Liver (tissue), 3 donors: ENCODE measurements around the gene HOXA5.

Experiments used
- CTCF ChIP-seq: fragments of 150-350 bp; IDR thresholded peaks from 2 replicates; pipeline ENCODE4 v1.5.1; 2017; ENCODE audit warnings: improper control_type of control experiment, low read depth, low read length; ENCODE audit not compliant: missing input control
- JUND ChIP-seq, 2 donors: IDR thresholded peaks; 2 replicates each; pipeline ENCODE4 v1.6.1; 2016; ENCODE audit warnings: antibody characterized with exemption in 2 of 2
- RXRA ChIP-seq, 2 donors: IDR thresholded peaks; 2 replicates each; pipeline ENCODE4 v1.6.1; 2017 to 2018; ENCODE audit warnings: antibody characterized with exemption in 2 of 2, mild to moderate bottlenecking in 1 of 2
- TAF1 ChIP-seq: conservative IDR thresholded peaks from 2 replicates; pipeline ENCODE4 v1.6.1; 2016; ENCODE audit warnings: antibody characterized with exemption, mild to moderate bottlenecking
- TF ChIP-seq, protein P1 (sequence below): IDR thresholded peaks from 2 replicates; pipeline ENCODE4 v1.6.1; 2016; ENCODE audit warnings: antibody characterized with exemption, mild to moderate bottlenecking
- donor health status: healthy.
- donor health status: healthy.

GRCh38 chr7:27095050-27095896, 48.2 kb downstream of the HOXA5 start:
- TF ChIP-seq TAF1 (no peak), CTCF (no peak), JUND (IDR thresholded peaks at IDR 0.05) (no peak), RXRA (IDR thresholded peaks at IDR 0.05) (no peak)
- TF ChIP-seq, protein P1, sequence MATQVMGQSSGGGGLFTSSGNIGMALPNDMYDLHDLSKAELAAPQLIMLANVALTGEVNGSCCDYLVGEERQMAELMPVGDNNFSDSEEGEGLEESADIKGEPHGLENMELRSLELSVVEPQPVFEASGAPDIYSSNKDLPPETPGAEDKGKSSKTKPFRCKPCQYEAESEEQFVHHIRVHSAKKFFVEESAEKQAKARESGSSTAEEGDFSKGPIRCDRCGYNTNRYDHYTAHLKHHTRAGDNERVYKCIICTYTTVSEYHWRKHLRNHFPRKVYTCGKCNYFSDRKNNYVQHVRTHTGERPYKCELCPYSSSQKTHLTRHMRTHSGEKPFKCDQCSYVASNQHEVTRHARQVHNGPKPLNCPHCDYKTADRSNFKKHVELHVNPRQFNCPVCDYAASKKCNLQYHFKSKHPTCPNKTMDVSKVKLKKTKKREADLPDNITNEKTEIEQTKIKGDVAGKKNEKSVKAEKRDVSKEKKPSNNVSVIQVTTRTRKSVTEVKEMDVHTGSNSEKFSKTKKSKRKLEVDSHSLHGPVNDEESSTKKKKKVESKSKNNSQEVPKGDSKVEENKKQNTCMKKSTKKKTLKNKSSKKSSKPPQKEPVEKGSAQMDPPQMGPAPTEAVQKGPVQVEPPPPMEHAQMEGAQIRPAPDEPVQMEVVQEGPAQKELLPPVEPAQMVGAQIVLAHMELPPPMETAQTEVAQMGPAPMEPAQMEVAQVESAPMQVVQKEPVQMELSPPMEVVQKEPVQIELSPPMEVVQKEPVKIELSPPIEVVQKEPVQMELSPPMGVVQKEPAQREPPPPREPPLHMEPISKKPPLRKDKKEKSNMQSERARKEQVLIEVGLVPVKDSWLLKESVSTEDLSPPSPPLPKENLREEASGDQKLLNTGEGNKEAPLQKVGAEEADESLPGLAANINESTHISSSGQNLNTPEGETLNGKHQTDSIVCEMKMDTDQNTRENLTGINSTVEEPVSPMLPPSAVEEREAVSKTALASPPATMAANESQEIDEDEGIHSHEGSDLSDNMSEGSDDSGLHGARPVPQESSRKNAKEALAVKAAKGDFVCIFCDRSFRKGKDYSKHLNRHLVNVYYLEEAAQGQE: no peak
